ENCODE data around the gene ARL14EPL. TPM values are rescaled to one million over a fixed set of nuclear protein-coding genes. Genes with fewer than 3 reads are reported as not detected.

Gene ARL14EPL
- total and polyA plus RNA-seq, 2 experiments from 2014 or later = not detected

- no peak for TF ChIP-seq POLR2AphosphoS5 (IDR thresholded peaks at IDR 0.05; ENCODE audit: low read depth)
Measured at GRCh38 chr5:115995351-115995750, 36.9 kb upstream of the ARL14EPL start (continued).

GRCh38 chr5:116002116-116002906 is 30.0 kb upstream of the ARL14EPL start:
- H3K4me3 ChIP-seq = no peak overlapping the region
- Mint-ChIP-seq H3K36me3 (ENCODE audit: low read depth) (no peaks in the 10 kb centered on the region), H3K4me3 (no peak overlapping the region), H3K4me1 (peaks cover 5% of the 10 kb centered on the region; the same call in 2 of the 3 replicates), H3K27ac (no peak overlapping the region), H3K27me3 (ENCODE audit: insufficient read depth, low read depth, poor library complexity) (no peaks in the 10 kb centered on the region), H3K9me3 (no peaks in the 10 kb centered on the region)
- H3K79me2 ChIP-seq (replicated peaks; ENCODE audit: insufficient read depth) = no peaks in the 10 kb centered on the region
- no peak overlapping the region for H3K27ac ChIP-seq (ENCODE audit: low read depth)
- H3K36me3 ChIP-seq (ENCODE audit: insufficient read depth) = no peaks in the 10 kb centered on the region
- DNase-seq (ENCODE audit: low spot score) (no peak), ATAC-seq (no peak)
- no peaks in the 10 kb centered on the region for H3K4me1 ChIP-seq (ENCODE audit: insufficient read depth)
- H2AFZ ChIP-seq = no peak overlapping the region
- no peaks in the 10 kb centered on the region for H4K20me1 ChIP-seq (replicated peaks; ENCODE audit: insufficient read depth)
- H3K4me2 ChIP-seq = no peak overlapping the region
- H3F3A ChIP-seq (replicated peaks; ENCODE audit: low read depth) = no peaks in the 10 kb centered on the region
- no peaks in the 10 kb centered on the region for H3K27me3 ChIP-seq (ENCODE audit: insufficient read depth)
- no peaks in the 10 kb centered on the region for H3K9me2 ChIP-seq (ENCODE audit: insufficient read depth)
- TF ChIP-seq EZH2 (IDR thresholded peaks at IDR 0.05; ENCODE audit: low read depth, unreplicated experiment) (no peak), ZNF331 (CRISPR knock-in tag; IDR thresholded peaks at IDR 0.05; ENCODE audit: low read depth) (no peak), REST (IDR thresholded peaks at IDR 0.05; ENCODE audit: unreplicated experiment) (no peak), CTCF (conservative IDR thresholded peaks at IDR 0.05; ENCODE audit: low read depth in 2 of 2) (no peak), ZNF114 (CRISPR knock-in tag; IDR thresholded peaks at IDR 0.05) (no peak), POLR2AphosphoS5 (IDR thresholded peaks at IDR 0.05; ENCODE audit: low read depth) (no peak), EZH2phosphoT487 (IDR thresholded peaks at IDR 0.05; ENCODE audit: unreplicated experiment) (no peak), ETS1 (IDR thresholded peaks at IDR 0.05) (no peak), ZNF462 (CRISPR knock-in tag; IDR thresholded peaks at IDR 0.05) (no peak), JUNB (IDR thresholded peaks at IDR 0.05; ENCODE audit: unreplicated experiment) (no peak), CREB1 (CRISPR knock-in tag; IDR thresholded peaks at IDR 0.05; ENCODE audit: low read depth) (no peak), STAT1 (IDR thresholded peaks at IDR 0.05; ENCODE audit: unreplicated experiment) (no peak)
